ENCODE results near the gene KCNK1. TPM values are rescaled to one million over a fixed set of nuclear protein-coding genes. Genes with fewer than 3 reads are reported as not detected.

KCNK1 gene
- polyA plus RNA-seq, 1 experiment = 0.66 TPM

GRCh38 chr1:233695901-233696300, 82.0 kb downstream of the KCNK1 start:
- Histone ChIP-seq H3K27ac (ENCODE audit: low read depth, low read length) (no peak overlapping the region), H3K9me3 (ENCODE audit: control insufficient read depth, insufficient read depth, low read length) (peaks cover 27% of the 10 kb centered on the region), H3K4me3 (ENCODE audit: low read depth, low read length) (no peak overlapping the region), H3K27me3 (ENCODE audit: control insufficient read depth, insufficient read depth, low read length) (no peaks in the 10 kb centered on the region)
- POLR2A ChIA-PET = no interaction called here
- CTCF ChIA-PET = no interaction called here
- DNase-seq (ENCODE audit: low read depth, low spot score) = no peak
- no peak for TF ChIP-seq CTCF (IDR thresholded peaks at IDR 0.05; ENCODE audit: low read depth, low read length)

- CTCF ChIA-PET = no interaction called here
- no peak for DNase-seq (ENCODE audit: low read depth, low spot score)
- POLR2A ChIA-PET = no interaction called here
- TF ChIP-seq CTCF (IDR thresholded peaks at IDR 0.05; ENCODE audit: low read depth, low read length) = no peak
- peaks cover 12% of the 10 kb centered on the region for H3K9me3 ChIP-seq (ENCODE audit: control insufficient read depth, insufficient read depth, low read length)
- H3K27me3 ChIP-seq (ENCODE audit: control insufficient read depth, insufficient read depth, low read length) = no peaks in the 10 kb centered on the region
- H3K27ac ChIP-seq (ENCODE audit: low read depth, low read length) = no peak overlapping the region
- no peak overlapping the region for H3K4me3 ChIP-seq (ENCODE audit: low read depth, low read length)
Measured at GRCh38 chr1:233700338-233700737, 86.4 kb downstream of the KCNK1 start.

- H3K27me3 ChIP-seq (ENCODE audit: control insufficient read depth, insufficient read depth, low read length) = no peaks in the 10 kb centered on the region
- ChIA-PET CTCF (no interaction called here), POLR2A (no interaction called here)
- no peak for DNase-seq (ENCODE audit: low read depth, low spot score)
- H3K27ac ChIP-seq (ENCODE audit: low read depth, low read length) = no peak overlapping the region
- no peak overlapping the region for H3K4me3 ChIP-seq (ENCODE audit: low read depth, low read length)
- TF ChIP-seq CTCF (IDR thresholded peaks at IDR 0.05; ENCODE audit: low read depth, low read length) = no peak
- H3K9me3 ChIP-seq (ENCODE audit: control insufficient read depth, insufficient read depth, low read length) = peaks cover 6% of the 10 kb centered on the region
Measured at GRCh38 chr1:233704170-233704897, 90.4 kb downstream of the KCNK1 start.

- DNase-seq (ENCODE audit: low read depth, low spot score) = no peak
- CTCF ChIA-PET = no interaction called here
- POLR2A ChIA-PET = no interaction called here
- Histone ChIP-seq H3K4me3 (ENCODE audit: low read depth, low read length) (no peak overlapping the region), H3K27ac (ENCODE audit: low read depth, low read length) (no peak overlapping the region), H3K9me3 (ENCODE audit: control insufficient read depth, insufficient read depth, low read length) (peaks cover 2% of the 10 kb centered on the region; the same call in 1 of the 2 replicates), H3K27me3 (ENCODE audit: control insufficient read depth, insufficient read depth, low read length) (no peaks in the 10 kb centered on the region)
- TF ChIP-seq CTCF (IDR thresholded peaks at IDR 0.05; ENCODE audit: low read depth, low read length) = no peak
Measured at GRCh38 chr1:233704898-233705723, 91.2 kb downstream of the KCNK1 start.

All from AG04450 (cell line).